HG03196 (cell line): ENCODE data around the gene CD28.
"Not testable (repeated sequence)": the region's sequence is repeated elsewhere in the genome, so short reads cannot be mapped to it uniquely, and the experiment has no call there.

Experiments used
- ATAC-seq: cut with Tn5 transposase; IDR thresholded peaks from one replicate; pipeline ENCODE4 v1.9.1; 2021; ENCODE audit not compliant: unreplicated experiment

CD28 gene

GRCh38 chr2:203743441-203743981 lies 37.1 kb downstream of the CD28 start:
- no peak for ATAC-seq

- ATAC-seq: no peak
Observed at GRCh38 chr2:203744091-203744490, 37.7 kb downstream of the CD28 start.

- ATAC-seq: no peak
Observed at GRCh38 chr2:203745267-203745666, 38.8 kb downstream of the CD28 start.

- no peak for ATAC-seq
Observed at GRCh38 chr2:203748331-203749126, 42.1 kb downstream of the CD28 start.

- no peak for ATAC-seq
Observed at GRCh38 chr2:203750346-203751068, 44.1 kb downstream of the CD28 start.

GRCh38 chr2:203751685-203752271 lies 45.3 kb downstream of the CD28 start:
- no peak for ATAC-seq

- ATAC-seq: no peak
Observed at GRCh38 chr2:203756161-203756560, 49.7 kb downstream of the CD28 start.

- no peak for ATAC-seq
Observed at GRCh38 chr2:203758841-203759689, 52.6 kb downstream of the CD28 start.

GRCh38 chr2:203759690-203760365 lies 53.4 kb downstream of the CD28 start:
- ATAC-seq: no peak

- ATAC-seq: no peak
Observed at GRCh38 chr2:203761121-203761520, 54.7 kb downstream of the CD28 start.

- no peak for ATAC-seq
Observed at GRCh38 chr2:203763241-203763937, 57.0 kb downstream of the CD28 start.

GRCh38 chr2:203763938-203764664 lies 57.7 kb downstream of the CD28 start:
- no peak for ATAC-seq

- no peak for ATAC-seq
Observed at GRCh38 chr2:203772456-203773165, 66.2 kb downstream of the CD28 start.

- ATAC-seq: no peak
Observed at GRCh38 chr2:203774760-203775159, 68.3 kb downstream of the CD28 start.

GRCh38 chr2:203775684-203776083 lies 69.2 kb downstream of the CD28 start:
- ATAC-seq: no peak

- no peak for ATAC-seq
Observed at GRCh38 chr2:203777030-203777429, 70.6 kb downstream of the CD28 start.

- ATAC-seq: not testable (repeated sequence)
Observed at GRCh38 chr2:203779477-203780073, 73.1 kb downstream of the CD28 start.

- ATAC-seq: no peak
Observed at GRCh38 chr2:203780231-203780630, 73.8 kb downstream of the CD28 start.
